SK-N-SH (cell line): ENCODE measurements around the gene KRT13.

Experiments
- CTCF ChIP-seq: fragments of 200-600 bp; sonication (generic); IDR thresholded peaks from 2 replicates; pipeline ENCODE4 v1.6.1; 2017; ENCODE audit warnings: antibody characterized with exemption, mild to moderate bottlenecking, moderate library complexity
- EP300 ChIP-seq, 2 experiments: IDR thresholded peaks; 2 replicates each; pipeline versions ENCODE4 v1.4.0 to v1.6.1; 2012; ENCODE audit warnings: borderline replicate concordance in 1 of 2, low read depth in 1 of 2, low read length in 1 of 2
- FOXM1 ChIP-seq: IDR thresholded peaks from 2 replicates; pipeline ENCODE4 v1.4.0; 2012; ENCODE audit warnings: low read depth, mild to moderate bottlenecking
- GABPA ChIP-seq: IDR thresholded peaks from 2 replicates; pipeline ENCODE4 v1.4.0; 2012; ENCODE audit warnings: low read depth, mild to moderate bottlenecking
- JUND ChIP-seq: IDR thresholded peaks from 2 replicates; pipeline ENCODE4 v1.4.0; 2012
- MXI1 ChIP-seq: IDR thresholded peaks from 2 replicates; pipeline ENCODE4 v1.6.1; 2012; ENCODE audit warnings: mild to moderate bottlenecking, low read depth, low read length, improper control_type of control experiment
- POLR2AphosphoS5 ChIP-seq: IDR thresholded peaks from 2 replicates; pipeline ENCODE4 v1.6.1; 2012; ENCODE audit warnings: low read depth, low read length
- RAD21 ChIP-seq: IDR thresholded peaks from 2 replicates; pipeline ENCODE4 v1.6.1; 2012; ENCODE audit warnings: mild to moderate bottlenecking, low read length
- RFX5 ChIP-seq: IDR thresholded peaks from 2 replicates; pipeline ENCODE4 v1.6.1; 2012; ENCODE audit warnings: mild to moderate bottlenecking, improper control_type of control experiment, low read length
- TAF1 ChIP-seq: IDR thresholded peaks from 2 replicates; pipeline ENCODE4 v1.6.1; 2012; ENCODE audit warnings: low read depth, mild to moderate bottlenecking, low read length, moderate library complexity, borderline replicate concordance
- TEAD4 ChIP-seq: IDR thresholded peaks from 2 replicates; pipeline ENCODE4 v1.4.0; 2012; ENCODE audit warnings: mild to moderate bottlenecking, borderline replicate concordance; ENCODE audit not compliant: insufficient read depth
- USF1 ChIP-seq: IDR thresholded peaks from 2 replicates; pipeline ENCODE4 v1.4.0; 2012; ENCODE audit warnings: low read depth, borderline replicate concordance
- USF2 ChIP-seq: fragments of 150-350 bp; IDR thresholded peaks from 2 replicates; pipeline ENCODE4 v1.6.1; 2017; ENCODE audit warnings: antibody characterized with exemption, low read length, low read depth, borderline replicate concordance
- YY1 ChIP-seq: IDR thresholded peaks from 2 replicates; pipeline ENCODE4 v1.4.0; 2012; ENCODE audit warnings: low read depth, mild to moderate bottlenecking

- TF ChIP-seq RFX5 (no peak), CTCF (no peak), POLR2AphosphoS5 (no peak), MXI1 (no peak), YY1 (no peak), TAF1 (no peak), USF1 (no peak), GABPA (no peak), TEAD4 (no peak), FOXM1 (no peak), USF2 (no peak), EP300 (IDR thresholded peaks at IDR 0.05; ENCODE audit: borderline replicate concordance in 1 of 2, low read depth in 1 of 2, low read length in 1 of 2) (no peak), RAD21 (no peak), JUND (no peak)
Measured at GRCh38 chr17:41491476-41491875, 13.9 kb downstream of the KRT13 start.
